NCI-H2196 treated with DMSO at 0.1 percent for 48 hours (cell line): Measurements from ENCODE around the gene PCNT.
"Not testable (repeated sequence)": the region's sequence is repeated elsewhere in the genome, so short reads cannot be mapped to it uniquely, and the experiment has no call there.

Source experiments
- DNase-seq: peaks from one replicate; lab custom pipeline; 2025; ENCODE audit not compliant: unreplicated experiment; lab: John Stamatoyannopoulos, UW

Gene PCNT

GRCh38 chr21:46356494-46357334, 32.8 kb downstream of the PCNT start:
- no peak for DNase-seq

- no peak for DNase-seq
Observed at GRCh38 chr21:46357335-46357604, 33.3 kb downstream of the PCNT start.

GRCh38 chr21:46357684-46358425, 33.9 kb downstream of the PCNT start:
- DNase-seq, result no peak

GRCh38 chr21:46361176-46361575, 37.2 kb downstream of the PCNT start:
- DNase-seq, result no peak

GRCh38 chr21:46361935-46362334, 38.0 kb downstream of the PCNT start:
- DNase-seq, result no peak

- DNase-seq, result no peak
Observed at GRCh38 chr21:46362946-46363345, 39.0 kb downstream of the PCNT start.

GRCh38 chr21:46363698-46364097, 39.7 kb downstream of the PCNT start:
- no peak for DNase-seq

- DNase-seq, result no peak
Observed at GRCh38 chr21:46366091-46366490, 42.1 kb downstream of the PCNT start.

GRCh38 chr21:46366561-46366960, 42.6 kb downstream of the PCNT start:
- no peak for DNase-seq

GRCh38 chr21:46366966-46367365, 43.0 kb downstream of the PCNT start:
- DNase-seq, result no peak

GRCh38 chr21:46368533-46369285, 44.8 kb downstream of the PCNT start:
- no peak for DNase-seq

- DNase-seq, result no peak
Observed at GRCh38 chr21:46369520-46370235, 45.7 kb downstream of the PCNT start.

- DNase-seq, result no peak
Observed at GRCh38 chr21:46371204-46372013, 47.5 kb downstream of the PCNT start.

GRCh38 chr21:46372014-46372485, 48.1 kb downstream of the PCNT start:
- no peak for DNase-seq

- not testable (repeated sequence) for DNase-seq
Observed at GRCh38 chr21:46372947-46373346, 49.0 kb downstream of the PCNT start.

GRCh38 chr21:46374761-46375389, 50.9 kb downstream of the PCNT start:
- no peak for DNase-seq

GRCh38 chr21:46375560-46376230, 51.7 kb downstream of the PCNT start:
- DNase-seq, result no peak

- no peak for DNase-seq
Observed at GRCh38 chr21:46376231-46376628, 52.3 kb downstream of the PCNT start.

GRCh38 chr21:46376856-46377453, 53.0 kb downstream of the PCNT start:
- no peak for DNase-seq
